ENCODE data around the gene AHI1. TPM values are rescaled to one million over a fixed set of nuclear protein-coding genes. Genes with fewer than 3 reads are reported as not detected.

The AHI1 gene
- total RNA-seq, 1 experiment from 2014 or later: 11.3 TPM

- no TSS peak for BruUV-seq (replicated peaks)
- no peaks in the 10 kb centered on the region for H3K27me3 Mint-ChIP-seq (ENCODE audit: insufficient read depth, unreplicated experiment)
- Histone ChIP-seq H3K4me3 (ENCODE audit: low read depth, low read length) (no peak overlapping the region), H3K9me3 (no peaks in the 10 kb centered on the region), H3K4me1 (no peaks in the 10 kb centered on the region), H3K27me3 (replicated peaks; ENCODE audit: control insufficient read depth, insufficient read depth, low read length) (no peaks in the 10 kb centered on the region), H3K36me3 (ENCODE audit: control insufficient read depth, insufficient read depth, low read length) (no peaks in the 10 kb centered on the region)
- intact Hi-C loops (cut with micrococcal nuclease; ENCODE audit: unreplicated experiment): no loop called here
- H3K9me3 Mint-ChIP-seq (ENCODE audit: unreplicated experiment): no peaks in the 10 kb centered on the region
- H3K27ac Mint-ChIP-seq (ENCODE audit: unreplicated experiment): no peak overlapping the region
- peaks cover 7% of the 10 kb centered on the region for H3K4me1 Mint-ChIP-seq (ENCODE audit: low read depth, unreplicated experiment)
- ChIA-PET CTCF (no interaction called here), POLR2A (no interaction called here)
- DNase-seq: no peak
- TF ChIP-seq CTCF (IDR thresholded peaks at IDR 0.05; ENCODE audit: insufficient read depth in 1 of 2, low read depth in 1 of 2, low read length in 1 of 2, severe bottlenecking in 1 of 2, unreplicated experiment in 1 of 2): no peak
- H3K4me3 Mint-ChIP-seq (ENCODE audit: unreplicated experiment): no peak overlapping the region
- no peaks in the 10 kb centered on the region for H3K36me3 Mint-ChIP-seq (ENCODE audit: insufficient read depth, unreplicated experiment)
These were observed 94.0 kb downstream of the AHI1 start for GRCh38 chr6:135403584-135403983.

GRCh38 chr6:135402311-135402710 lies 95.2 kb downstream of the AHI1 start:
- DNase-seq: no peak
- Histone ChIP-seq H3K27me3 (replicated peaks; ENCODE audit: control insufficient read depth, insufficient read depth, low read length) (no peaks in the 10 kb centered on the region), H3K36me3 (ENCODE audit: control insufficient read depth, insufficient read depth, low read length) (no peaks in the 10 kb centered on the region), H3K9me3 (no peaks in the 10 kb centered on the region), H3K4me1 (no peaks in the 10 kb centered on the region), H3K4me3 (ENCODE audit: low read depth, low read length) (no peak overlapping the region)
- H3K4me3 Mint-ChIP-seq (ENCODE audit: unreplicated experiment): no peak overlapping the region
- no peaks in the 10 kb centered on the region for H3K27me3 Mint-ChIP-seq (ENCODE audit: insufficient read depth, unreplicated experiment)
- H3K27ac Mint-ChIP-seq (ENCODE audit: unreplicated experiment): no peak overlapping the region
- TF ChIP-seq CTCF (IDR thresholded peaks at IDR 0.05; ENCODE audit: insufficient read depth in 1 of 2, low read depth in 1 of 2, low read length in 1 of 2, severe bottlenecking in 1 of 2, unreplicated experiment in 1 of 2): no peak
- ChIA-PET CTCF (no interaction called here), POLR2A (no interaction called here)
- H3K36me3 Mint-ChIP-seq (ENCODE audit: insufficient read depth, unreplicated experiment): no peaks in the 10 kb centered on the region
- H3K4me1 Mint-ChIP-seq (ENCODE audit: low read depth, unreplicated experiment): peaks cover 7% of the 10 kb centered on the region
- no peaks in the 10 kb centered on the region for H3K9me3 Mint-ChIP-seq (ENCODE audit: unreplicated experiment)
- BruUV-seq (replicated peaks): no TSS peak
- intact Hi-C loops (cut with micrococcal nuclease; ENCODE audit: unreplicated experiment): no loop called here

GRCh38 chr6:135397172-135397952 lies 100.2 kb downstream of the AHI1 start:
- ChIA-PET CTCF (interaction anchor here (0.6 kb wide), 1 partner anchor 65 kb away, joined by 3 read pairs; no protein-coding TSS in a partner anchor), POLR2A (no interaction called here)
- H3K36me3 ChIP-seq (ENCODE audit: control insufficient read depth, insufficient read depth, low read length): no peaks in the 10 kb centered on the region
- Mint-ChIP-seq H3K27me3 (ENCODE audit: insufficient read depth, unreplicated experiment) (no peaks in the 10 kb centered on the region), H3K4me1 (ENCODE audit: low read depth, unreplicated experiment) (peaks cover 7% of the 10 kb centered on the region), H3K36me3 (ENCODE audit: insufficient read depth, unreplicated experiment) (no peaks in the 10 kb centered on the region), H3K4me3 (ENCODE audit: unreplicated experiment) (no peak overlapping the region), H3K9me3 (ENCODE audit: unreplicated experiment) (no peaks in the 10 kb centered on the region), H3K27ac (ENCODE audit: unreplicated experiment) (no peak overlapping the region)
- no peaks in the 10 kb centered on the region for H3K4me1 ChIP-seq
- H3K9me3 ChIP-seq: no peaks in the 10 kb centered on the region
- intact Hi-C loops (cut with micrococcal nuclease; ENCODE audit: unreplicated experiment): no loop called here
- no peak overlapping the region for H3K4me3 ChIP-seq (ENCODE audit: low read depth, low read length)
- no peaks in the 10 kb centered on the region for H3K27me3 ChIP-seq (replicated peaks; ENCODE audit: control insufficient read depth, insufficient read depth, low read length)
- no TSS peak for BruUV-seq (replicated peaks)
- TF ChIP-seq CTCF (IDR thresholded peaks at IDR 0.05; ENCODE audit: insufficient read depth in 1 of 2, low read depth in 1 of 2, low read length in 1 of 2, severe bottlenecking in 1 of 2, unreplicated experiment in 1 of 2): no peak
- no peak for DNase-seq

All from Caco-2 (cell line).